IPS-18a (cell line): ENCODE results near the gene SFXN5.
"Not testable (repeated sequence)": the region's sequence is repeated elsewhere in the genome, so short reads cannot be mapped to it uniquely, and the experiment has no call there.

Experiments used
- H3K27ac ChIP-seq: one replicate; pipeline ENCODE4 v1.5.1; 2013; ENCODE audit warnings: low read length
- H3K27me3 ChIP-seq: one replicate; pipeline ENCODE4 v1.6.1; 2013; ENCODE audit warnings: mild to moderate bottlenecking, low read length; ENCODE audit not compliant: control insufficient read depth, insufficient read depth
- H3K36me3 ChIP-seq: one replicate; pipeline ENCODE4 v1.6.1; 2013; ENCODE audit warnings: low read depth, low read length; ENCODE audit not compliant: control insufficient read depth
- H3K4me1 ChIP-seq: one replicate; pipeline ENCODE4 v1.6.1; 2013; ENCODE audit warnings: low read depth, low read length; ENCODE audit not compliant: control insufficient read depth
- H3K4me3 ChIP-seq: one replicate; pipeline ENCODE4 v1.5.1; 2013; ENCODE audit warnings: low read length
- H3K9ac ChIP-seq: one replicate; pipeline ENCODE4 v1.6.1; 2013; ENCODE audit warnings: mild to moderate bottlenecking, low read length, moderate library complexity
- H3K9me3 ChIP-seq: one replicate; pipeline ENCODE4 v1.6.1; 2013; ENCODE audit warnings: low read depth, low read length; ENCODE audit not compliant: control insufficient read depth

Gene SFXN5

DNA sequence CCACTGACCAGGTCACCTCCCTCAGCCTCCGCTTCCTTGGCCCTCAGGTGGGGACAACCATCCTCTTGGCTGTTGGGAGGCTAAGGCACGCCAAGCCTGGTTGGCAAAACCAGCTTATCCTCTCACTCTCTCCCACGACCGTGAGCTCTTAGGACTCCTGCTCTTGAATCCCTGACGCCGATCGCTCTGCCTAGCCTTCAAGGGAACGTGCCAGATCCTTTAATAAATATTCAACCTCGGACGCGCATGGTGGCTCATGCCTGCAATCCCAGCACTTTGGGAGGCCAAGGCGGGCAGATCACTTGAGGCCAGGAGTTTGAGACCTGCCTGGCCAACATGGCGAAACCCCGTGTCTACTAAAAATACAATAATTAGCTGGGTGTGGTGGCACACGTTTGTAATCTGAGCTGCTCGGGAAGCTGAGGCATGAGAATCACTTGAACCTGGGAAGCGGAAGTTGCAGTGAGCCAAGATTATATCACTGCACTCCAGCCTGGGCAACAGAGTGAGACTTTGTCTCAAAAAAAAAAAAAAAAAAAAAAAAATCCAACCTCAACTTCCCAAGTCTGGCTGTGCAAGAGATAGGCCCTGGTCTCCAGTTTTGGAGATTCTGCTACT, 22.2 kb upstream of the SFXN5 start:
- not testable (repeated sequence) for H3K36me3 ChIP-seq, H3K9ac ChIP-seq, H3K4me3 ChIP-seq, H3K27me3 ChIP-seq, H3K27ac ChIP-seq, H3K4me1 ChIP-seq, H3K9me3 ChIP-seq

DNA sequence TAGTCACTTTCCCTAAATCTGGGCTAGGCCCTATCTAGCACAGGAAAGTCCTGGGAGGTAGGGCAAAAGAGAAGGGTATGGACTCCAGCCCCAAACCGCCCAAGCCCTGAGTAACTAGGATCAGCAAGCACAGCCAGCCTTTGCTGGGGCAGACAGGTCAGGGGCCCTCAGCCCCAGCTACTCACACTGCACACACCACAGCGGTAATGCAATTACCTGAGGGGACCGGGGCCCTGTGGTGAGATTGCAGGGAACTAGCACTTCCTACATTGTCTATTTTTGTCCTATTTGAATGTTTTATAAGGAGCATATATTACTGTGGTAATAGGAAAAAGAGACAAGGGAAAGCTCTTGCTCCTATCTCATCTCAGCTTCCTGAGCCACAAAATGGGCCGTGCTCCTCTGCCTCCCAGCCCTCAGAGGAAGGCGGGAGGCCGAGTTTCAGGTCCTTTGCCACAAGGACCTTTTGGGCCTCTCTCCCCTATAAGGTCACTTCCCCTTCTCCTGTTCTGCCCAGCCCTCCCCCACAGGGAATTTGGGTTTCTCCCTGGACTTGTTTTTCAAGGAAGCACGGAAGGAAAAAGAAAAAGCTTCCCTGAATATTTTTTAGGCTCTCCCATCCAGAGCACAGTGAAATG, 20.8 kb upstream of the SFXN5 start:
- Histone ChIP-seq H3K27ac (no peak overlapping the region), H3K27me3 (no peaks in the 10 kb centered on the region), H3K9me3 (no peaks in the 10 kb centered on the region), H3K4me3 (no peak overlapping the region), H3K36me3 (no peaks in the 10 kb centered on the region), H3K9ac (no peak overlapping the region), H3K4me1 (no peaks in the 10 kb centered on the region)

DNA sequence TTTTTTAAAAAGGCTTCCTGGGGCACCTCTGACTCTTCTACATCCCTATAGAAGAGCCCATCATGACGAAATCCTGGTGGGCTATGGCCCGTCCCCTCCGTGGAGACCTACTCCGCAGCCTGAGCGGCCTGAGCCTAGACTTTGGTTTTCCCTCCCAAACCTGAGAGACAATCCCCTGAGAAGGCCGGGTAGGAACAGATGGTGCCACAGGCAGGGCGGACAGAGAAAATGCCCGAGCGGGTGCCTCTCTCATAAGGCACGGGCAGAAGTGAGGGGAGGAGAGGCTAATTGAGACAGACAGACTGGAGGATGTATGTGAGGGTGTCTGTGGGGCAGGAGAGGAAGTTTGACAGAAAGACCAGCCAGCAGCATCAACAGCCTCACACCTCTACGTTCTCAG, 20.2 kb upstream of the SFXN5 start:
- H3K9ac ChIP-seq: no peak overlapping the region
- H3K27me3 ChIP-seq: no peaks in the 10 kb centered on the region
- H3K9me3 ChIP-seq: no peaks in the 10 kb centered on the region
- no peak overlapping the region for H3K27ac ChIP-seq
- no peak overlapping the region for H3K4me3 ChIP-seq
- H3K36me3 ChIP-seq: no peaks in the 10 kb centered on the region
- no peaks in the 10 kb centered on the region for H3K4me1 ChIP-seq

DNA sequence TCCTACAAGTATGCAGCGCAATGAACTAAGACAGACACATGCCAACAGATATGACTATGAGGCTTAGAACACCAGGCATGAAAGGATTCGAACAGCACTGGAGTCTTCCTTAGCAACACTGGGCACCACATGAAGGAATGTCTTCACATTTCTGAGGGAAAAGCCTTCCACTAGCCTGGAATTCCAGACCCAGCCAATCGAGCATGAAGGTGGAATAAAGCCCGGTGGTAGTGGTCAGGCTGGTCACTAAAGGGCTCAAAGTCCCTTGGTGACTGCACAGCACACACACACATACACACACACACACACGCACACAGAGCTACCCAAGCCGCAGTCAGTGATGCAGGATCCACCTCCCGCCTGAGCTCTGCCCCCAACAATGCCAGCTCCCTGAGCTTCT, 19.7 kb upstream of the SFXN5 start:
- Histone ChIP-seq H3K36me3 (no peaks in the 10 kb centered on the region), H3K4me1 (no peaks in the 10 kb centered on the region)

DNA sequence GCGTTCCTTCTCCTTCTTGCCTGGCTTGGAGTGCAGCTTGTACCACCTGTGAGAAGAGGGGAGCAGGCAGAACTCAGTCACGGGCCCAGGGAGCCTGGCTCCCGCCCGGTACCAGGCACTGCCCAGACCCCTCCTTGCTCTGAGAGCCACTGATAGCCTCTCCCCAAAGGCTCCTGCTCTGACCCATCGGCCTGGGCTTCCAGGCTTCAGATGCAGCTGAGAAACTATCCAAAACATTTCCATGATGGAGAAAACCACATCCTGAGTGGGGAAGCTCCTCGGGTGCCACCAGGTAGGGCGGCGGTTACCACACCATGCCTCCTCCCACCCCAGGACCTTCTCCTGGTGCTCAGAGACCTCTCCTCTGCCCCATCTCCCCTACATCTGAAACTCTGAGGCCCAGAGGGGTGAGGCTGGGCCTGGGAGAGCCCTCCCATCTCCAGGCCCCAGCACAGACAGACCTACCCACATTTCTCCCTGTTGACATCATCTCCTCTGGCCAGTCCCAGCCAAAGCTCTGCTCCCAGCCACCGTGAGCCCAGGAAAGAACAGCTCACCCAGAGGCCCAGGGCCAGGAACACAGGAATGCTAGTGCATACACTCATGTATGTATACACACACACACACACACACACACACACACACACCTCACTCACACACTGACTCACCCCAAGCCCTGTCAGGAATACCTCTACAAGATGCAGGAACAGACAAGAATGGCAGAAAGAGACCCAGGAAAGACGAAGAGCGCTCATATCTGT, 17.9 kb upstream of the SFXN5 start:
- H3K27ac ChIP-seq: no peak overlapping the region
- H3K27me3 ChIP-seq: no peaks in the 10 kb centered on the region
- H3K9ac ChIP-seq: no peak overlapping the region
- no peaks in the 10 kb centered on the region for H3K36me3 ChIP-seq
- H3K9me3 ChIP-seq: no peaks in the 10 kb centered on the region
- H3K4me3 ChIP-seq: no peak overlapping the region
- H3K4me1 ChIP-seq: no peaks in the 10 kb centered on the region

More for the DNA sequence above, 19.7 kb upstream of the SFXN5 start:
- Histone ChIP-seq H3K9ac (no peak overlapping the region), H3K27me3 (no peaks in the 10 kb centered on the region), H3K27ac (no peak overlapping the region), H3K9me3 (no peaks in the 10 kb centered on the region), H3K4me3 (no peak overlapping the region)

DNA sequence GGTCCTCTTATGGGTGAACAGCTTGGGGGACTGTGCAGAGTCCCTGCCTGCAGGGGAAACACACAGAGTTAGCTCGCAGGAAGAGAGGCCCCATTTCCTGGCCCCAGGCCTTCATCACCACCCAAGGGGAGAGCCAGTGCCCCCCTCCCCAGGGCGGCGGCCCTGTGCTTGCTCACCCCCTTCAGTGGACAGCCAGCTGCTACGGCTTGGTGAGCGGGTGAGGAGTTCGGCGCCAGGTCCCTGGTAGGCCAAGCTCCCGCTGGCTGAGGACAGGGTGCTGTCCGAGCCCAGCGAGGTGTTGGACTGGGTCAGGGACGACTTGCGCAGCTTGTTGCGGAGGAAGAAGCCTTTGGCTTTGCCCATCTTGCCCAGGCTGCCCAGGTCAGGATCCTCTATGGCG, 17.2 kb upstream of the SFXN5 start:
- no peaks in the 10 kb centered on the region for H3K36me3 ChIP-seq

DNA sequence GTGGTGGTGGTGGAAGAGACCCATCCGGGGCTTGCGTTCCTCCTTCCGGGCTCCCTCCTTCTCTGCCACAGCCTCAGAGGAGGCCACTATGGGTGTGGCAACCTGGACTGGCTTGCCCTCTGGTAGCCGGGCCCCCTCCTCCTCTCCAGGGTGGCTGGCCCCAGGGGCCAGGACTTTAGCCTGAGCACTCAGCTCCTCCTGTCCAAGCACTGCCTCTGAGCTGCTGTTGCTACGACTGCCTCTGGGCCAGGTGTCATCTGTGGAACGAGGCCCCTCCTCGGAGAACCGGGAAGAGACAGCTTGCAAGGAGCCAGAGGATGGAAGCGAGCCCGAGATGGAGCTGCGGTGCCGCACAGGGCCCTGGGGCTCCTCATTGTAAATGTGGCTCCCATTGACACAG, 16.7 kb upstream of the SFXN5 start:
- H3K4me3 ChIP-seq: no peak overlapping the region
- no peaks in the 10 kb centered on the region for H3K36me3 ChIP-seq
- no peaks in the 10 kb centered on the region for H3K27me3 ChIP-seq
- no peaks in the 10 kb centered on the region for H3K9me3 ChIP-seq
- no peaks in the 10 kb centered on the region for H3K4me1 ChIP-seq
- no peak overlapping the region for H3K9ac ChIP-seq
- no peak overlapping the region for H3K27ac ChIP-seq

More for the DNA sequence above, 17.2 kb upstream of the SFXN5 start:
- H3K4me3 ChIP-seq: no peak overlapping the region
- no peak overlapping the region for H3K27ac ChIP-seq
- H3K4me1 ChIP-seq: no peaks in the 10 kb centered on the region
- H3K9me3 ChIP-seq: no peaks in the 10 kb centered on the region
- no peak overlapping the region for H3K9ac ChIP-seq
- no peaks in the 10 kb centered on the region for H3K27me3 ChIP-seq

DNA sequence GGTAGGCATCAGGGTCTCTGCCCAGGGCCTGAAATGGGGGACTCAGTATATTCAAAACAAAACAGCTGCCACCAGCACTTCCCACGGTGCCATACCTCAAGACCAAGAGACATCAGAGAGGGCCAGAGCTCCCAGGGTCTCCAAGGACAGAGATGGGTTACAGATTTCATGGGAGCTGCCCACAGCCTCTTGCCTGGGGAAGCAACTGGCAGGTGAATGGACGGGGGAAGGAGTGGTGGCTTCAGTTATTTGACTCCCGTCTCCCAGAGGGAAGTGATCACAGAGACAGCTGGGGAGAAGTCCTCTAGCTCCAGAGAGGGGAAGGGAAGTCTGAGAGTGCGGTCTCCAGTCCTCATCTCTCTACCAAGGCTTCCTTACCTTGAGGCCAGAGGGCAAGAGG, 15.8 kb upstream of the SFXN5 start:
- H3K4me3 ChIP-seq: no peak overlapping the region
- no peak overlapping the region for H3K27ac ChIP-seq
- H3K27me3 ChIP-seq: no peaks in the 10 kb centered on the region
- no peaks in the 10 kb centered on the region for H3K36me3 ChIP-seq
- no peaks in the 10 kb centered on the region for H3K9me3 ChIP-seq
- no peak overlapping the region for H3K9ac ChIP-seq
- no peaks in the 10 kb centered on the region for H3K4me1 ChIP-seq

DNA sequence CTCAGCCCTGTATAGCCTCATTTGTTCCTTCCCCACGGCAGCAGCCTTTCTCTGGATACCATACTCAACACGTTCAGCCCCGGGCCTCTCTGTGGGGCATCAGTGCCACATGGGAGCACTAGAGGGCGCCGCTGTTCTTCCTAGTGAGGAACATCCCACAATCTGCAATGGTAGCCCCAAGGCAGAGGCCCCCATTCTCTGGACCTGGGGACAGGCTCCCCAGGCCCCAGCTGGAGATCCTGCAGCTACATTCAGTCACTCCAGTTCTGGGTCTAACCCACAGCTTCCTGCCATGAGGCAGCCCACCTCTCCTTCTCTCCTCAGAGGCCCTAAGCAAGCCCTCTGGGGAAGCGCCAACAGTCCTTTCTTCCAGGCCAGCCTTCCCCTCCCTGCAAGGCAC, 14.2 kb upstream of the SFXN5 start:
- Histone ChIP-seq H3K4me1 (peaks cover 3% of the 10 kb centered on the region), H3K9me3 (no peaks in the 10 kb centered on the region), H3K4me3 (no peak overlapping the region), H3K36me3 (no peaks in the 10 kb centered on the region), H3K9ac (no peak overlapping the region), H3K27me3 (no peaks in the 10 kb centered on the region), H3K27ac (no peak overlapping the region)

DNA sequence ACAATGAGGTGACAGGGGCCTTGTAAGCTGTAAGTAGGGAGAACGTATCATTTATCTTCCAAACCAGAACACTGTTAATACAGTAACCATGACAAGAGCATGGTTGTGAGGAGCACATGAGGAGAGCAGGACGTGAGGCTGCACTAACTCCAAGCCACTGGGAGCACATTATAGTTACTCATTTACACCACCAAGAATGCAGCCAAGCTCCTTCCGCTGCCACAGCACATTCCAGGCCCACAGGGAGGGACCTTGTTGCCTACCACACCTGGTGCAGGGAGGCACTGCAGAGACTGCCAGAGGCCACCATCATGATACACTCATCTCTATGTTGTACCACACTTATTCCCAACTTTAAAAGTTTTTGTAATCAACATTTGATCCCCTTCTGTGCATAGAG, 13.5 kb upstream of the SFXN5 start:
- Histone ChIP-seq H3K9ac (no peak overlapping the region), H3K4me1 (peaks cover 3% of the 10 kb centered on the region), H3K27me3 (no peaks in the 10 kb centered on the region), H3K27ac (no peak overlapping the region), H3K4me3 (no peak overlapping the region), H3K9me3 (no peaks in the 10 kb centered on the region), H3K36me3 (no peaks in the 10 kb centered on the region)

DNA sequence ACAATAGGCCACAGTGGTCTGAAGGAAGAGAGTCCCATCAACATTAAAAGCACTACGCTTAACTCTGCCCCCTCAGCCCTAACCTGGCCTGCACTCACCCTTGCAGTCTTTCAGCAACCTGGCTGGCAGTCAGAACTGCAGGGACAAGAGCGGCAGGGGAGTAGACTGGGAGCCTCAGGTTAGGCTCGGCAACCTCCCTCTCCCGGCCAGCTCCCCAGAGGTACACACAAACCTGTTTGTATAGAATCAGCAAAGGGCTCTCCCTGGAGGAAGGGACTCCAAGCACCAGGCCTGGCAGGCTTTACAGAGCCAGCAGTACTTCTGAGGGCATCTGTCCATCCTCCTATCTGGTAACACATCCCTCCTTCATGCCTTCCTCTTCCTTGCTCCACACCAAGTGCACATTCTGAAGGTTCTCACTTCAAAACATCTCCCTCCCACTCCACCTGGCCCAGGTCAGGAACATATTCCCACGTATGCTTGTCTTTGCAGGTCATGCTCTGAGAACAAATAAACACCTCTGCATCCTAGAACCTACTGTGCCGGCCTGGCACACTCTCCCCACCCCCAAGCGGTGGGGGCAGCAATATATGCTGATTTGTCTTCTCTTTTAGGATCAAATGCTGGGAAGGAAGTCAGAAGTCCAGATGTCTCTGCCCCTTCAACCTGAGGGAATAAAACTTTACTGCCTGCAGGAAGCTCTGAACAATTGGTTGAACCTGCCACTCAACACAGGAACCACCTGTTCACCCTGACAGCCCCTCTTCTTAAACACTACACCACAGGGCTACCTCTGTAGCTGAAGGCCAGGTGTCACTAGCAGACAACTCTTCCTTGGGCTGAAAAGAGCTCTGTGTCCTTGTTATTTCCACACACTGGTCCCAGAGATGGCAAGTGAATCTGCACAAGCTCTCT, 12.6 kb upstream of the SFXN5 start:
- H3K9me3 ChIP-seq: no peaks in the 10 kb centered on the region
- H3K36me3 ChIP-seq: no peaks in the 10 kb centered on the region
- H3K27me3 ChIP-seq: no peaks in the 10 kb centered on the region
- no peak overlapping the region for H3K27ac ChIP-seq
- H3K4me1 ChIP-seq: peaks cover 3% of the 10 kb centered on the region
- H3K9ac ChIP-seq: no peak overlapping the region
- no peak overlapping the region for H3K4me3 ChIP-seq
